ENCODE measurements around the gene ECM2.

DNA sequence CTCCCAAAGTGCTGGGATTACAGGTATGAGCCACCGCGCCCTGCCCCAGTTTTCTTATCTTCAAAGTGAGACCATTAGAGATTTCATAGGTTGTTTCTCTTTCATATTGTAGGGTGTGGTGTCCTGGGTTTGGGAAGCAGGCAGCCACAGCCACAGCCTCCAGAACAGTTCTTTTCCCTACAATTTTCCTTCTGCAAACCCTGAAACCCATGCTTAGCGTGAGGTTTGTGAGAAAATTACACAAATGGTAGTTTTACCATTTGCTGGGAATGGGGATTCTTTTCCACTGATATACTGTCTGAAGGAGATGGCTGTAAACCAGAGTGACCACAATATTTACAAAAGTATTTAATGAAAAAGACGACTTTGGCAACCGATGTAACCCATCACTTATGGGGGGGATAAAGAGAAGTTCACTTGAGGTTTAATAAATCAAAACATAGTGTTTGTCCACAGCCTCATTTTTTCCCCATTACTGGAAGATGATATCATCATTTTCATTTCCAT lies 26.7 kb upstream of the ECM2 start:
- TF ChIP-seq ZFX (IDR thresholded peaks at IDR 0.05), result no peak
- TF ChIP-seq CTCF (IDR thresholded peaks at IDR 0.05 in 2 of 3, conservative IDR thresholded peaks at IDR 0.05 in 1 of 3; ENCODE audit: borderline replicate concordance in 1 of 3, insufficient read depth in 1 of 3, low read depth in 2 of 3, low read length in 2 of 3), result no peak
- no peak for TF ChIP-seq EZH2 (IDR thresholded peaks at IDR 0.05)
- TF ChIP-seq REST (IDR thresholded peaks at IDR 0.05; ENCODE audit: low read depth), result no peak
- no peak for TF ChIP-seq POLR2A (IDR thresholded peaks at IDR 0.05; ENCODE audit: borderline replicate concordance, extremely low read depth, insufficient read depth, insufficient read length)

Measured in HCT116 (cell line).